GM12872 (cell line): ENCODE measurements around the gene PLEKHG1.

Experiments used
- CTCF ChIP-seq: IDR thresholded peaks from 3 replicates; pipeline ENCODE4 v1.5.1; 2011; ENCODE audit warnings: low read depth, mild to moderate bottlenecking, low read length, moderate library complexity; ENCODE audit not compliant: insufficient read depth

Gene PLEKHG1

GRCh38 chr6:150619275-150619674, 19.6 kb downstream of the PLEKHG1 start:
- no peak for TF ChIP-seq CTCF

- no peak for TF ChIP-seq CTCF
Observed at GRCh38 chr6:150620244-150620643, 20.6 kb downstream of the PLEKHG1 start.

- no peak for TF ChIP-seq CTCF
Observed at GRCh38 chr6:150620763-150621162, 21.1 kb downstream of the PLEKHG1 start.

- TF ChIP-seq CTCF = no peak
Observed at GRCh38 chr6:150622476-150622875, 22.8 kb downstream of the PLEKHG1 start.

GRCh38 chr6:150622941-150623874, 23.5 kb downstream of the PLEKHG1 start:
- no peak for TF ChIP-seq CTCF

GRCh38 chr6:150624191-150624590, 24.5 kb downstream of the PLEKHG1 start:
- TF ChIP-seq CTCF = no peak

- no peak for TF ChIP-seq CTCF
Observed at GRCh38 chr6:150625927-150626326, 26.2 kb downstream of the PLEKHG1 start.
